HG03025 (cell line): ENCODE results near the gene SENP7.

Experiments used
- ATAC-seq: cut with Tn5 transposase; IDR thresholded peaks from one replicate; pipeline ENCODE4 v1.9.1; 2021; ENCODE audit warnings: mild to moderate bottlenecking, moderate library complexity; ENCODE audit not compliant: unreplicated experiment, low FRiP score

Gene SENP7

DNA sequence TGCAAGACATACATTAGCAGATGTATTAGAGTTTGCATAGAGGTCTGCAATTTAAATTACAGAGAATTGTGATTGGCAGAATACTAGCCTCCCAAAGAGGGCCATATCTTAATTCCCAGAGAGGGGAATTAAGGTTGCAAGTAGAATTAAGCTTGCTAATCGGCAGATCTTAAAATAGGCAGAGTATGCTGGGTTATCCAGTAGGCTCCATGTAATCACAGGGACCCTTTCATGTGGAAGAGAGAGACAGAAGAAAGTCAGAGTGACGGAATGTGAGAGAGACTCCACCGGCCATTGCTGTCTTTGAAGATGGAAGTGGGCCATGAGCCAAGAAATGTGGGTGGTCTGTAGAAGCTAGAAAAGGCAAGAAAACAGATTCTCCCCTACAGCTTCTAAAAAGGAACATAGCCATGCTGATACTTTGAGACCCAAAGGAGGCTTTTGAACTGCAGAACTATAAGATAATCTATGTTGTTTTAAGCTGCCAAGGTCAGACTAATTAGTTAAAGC, 231.4 kb downstream of the SENP7 start:
- no peak for ATAC-seq

DNA sequence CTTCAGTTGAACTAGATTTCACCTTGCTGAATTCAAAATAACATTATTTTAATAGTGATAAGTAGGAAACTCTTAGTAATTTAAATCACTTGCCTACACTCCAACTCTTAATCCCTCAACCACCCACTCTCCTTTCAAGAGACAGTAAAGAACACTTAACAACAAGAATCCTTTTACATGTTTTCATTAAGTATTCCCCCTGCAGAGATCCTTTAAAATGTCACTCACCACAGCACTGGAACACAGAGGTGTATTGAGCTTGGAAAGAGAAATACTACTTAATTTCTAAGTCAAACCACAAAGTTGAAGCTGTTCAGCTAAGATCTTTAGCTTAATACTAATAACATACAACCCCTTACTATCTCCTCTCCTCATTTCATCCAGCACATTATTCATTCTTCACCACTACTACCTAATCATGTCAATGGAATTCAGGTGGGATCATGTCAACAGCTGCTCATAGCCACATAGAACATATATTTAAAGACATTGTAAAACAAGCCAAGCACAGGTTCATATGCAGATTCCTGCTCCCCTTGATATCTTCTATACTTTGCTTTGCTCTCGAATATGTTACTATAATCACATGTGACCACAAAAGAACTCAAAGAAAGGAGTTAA, 233.1 kb downstream of the SENP7 start:
- no peak for ATAC-seq

DNA sequence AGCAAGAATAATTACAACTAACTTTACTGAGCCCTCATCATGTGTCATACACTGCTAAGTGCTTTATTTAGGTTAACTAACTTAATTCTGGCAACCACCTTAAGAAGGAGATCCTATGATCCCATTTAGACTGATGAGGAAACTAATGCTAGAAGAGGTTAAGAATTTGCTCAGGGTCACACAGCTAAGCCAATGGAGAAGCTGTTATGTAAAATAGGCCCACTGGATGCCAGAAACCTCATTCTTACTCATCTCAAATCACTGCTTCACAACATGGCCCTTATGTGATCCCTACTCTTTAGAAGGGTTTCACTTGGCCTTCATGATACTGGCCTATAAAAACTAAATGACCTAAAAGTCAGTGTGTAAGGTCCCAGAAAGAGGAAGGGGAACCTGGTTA, 233.8 kb downstream of the SENP7 start:
- no peak for ATAC-seq

DNA sequence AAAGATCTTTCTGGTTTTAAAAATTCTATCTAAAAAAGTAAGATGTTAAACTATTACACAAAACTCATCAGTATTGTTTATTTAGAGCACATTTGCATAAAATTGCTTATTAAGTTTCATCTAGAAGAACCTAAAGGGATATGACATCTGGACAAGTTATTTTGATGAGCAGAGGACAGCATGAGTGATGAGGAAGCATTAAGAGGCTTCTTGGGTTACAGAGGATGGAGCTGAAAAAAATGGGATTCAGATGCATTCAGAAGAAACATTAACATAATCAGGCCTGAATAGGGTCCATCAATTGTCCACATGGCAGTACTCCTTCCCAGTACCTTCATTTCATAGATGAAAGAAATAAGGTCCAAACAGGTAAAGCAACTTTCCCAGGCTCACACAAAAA, 234.3 kb downstream of the SENP7 start:
- no peak for ATAC-seq
